Testis (tissue), 2 donors: ENCODE results near the gene CCT8L2.

Experiments used
- CTCF ChIP-seq, 3 experiments: fragments of 450-650 bp in 2 of 3; fragments of 200-600 bp in 1 of 3; sonication (generic) in 1 of 3; IDR thresholded peaks; one replicate each; pipeline ENCODE4 v1.5.1; 2016 to 2019; ENCODE audit warnings: antibody characterized with exemption in 3 of 3, mild to moderate bottlenecking in 2 of 3, moderate library complexity in 1 of 3
- POLR2A ChIP-seq: fragments of 450-650 bp; IDR thresholded peaks from one replicate; pipeline ENCODE4 v1.6.1; 2017; ENCODE audit warnings: antibody characterized with exemption, mild to moderate bottlenecking, moderate library complexity

- TF ChIP-seq CTCF (IDR thresholded peaks at IDR 0.05) (no peak), POLR2A (no peak)
These were observed 29.7 kb downstream of the CCT8L2 start for GRCh38 chr22:16562711-16563554.
